ENCODE data around the gene GMDS. TPM values are rescaled to one million over a fixed set of nuclear protein-coding genes. Genes with fewer than 3 reads are reported as not detected.

The GMDS gene
- total RNA-seq, 1 donor = 23.2 TPM

- TF ChIP-seq, protein P1, sequence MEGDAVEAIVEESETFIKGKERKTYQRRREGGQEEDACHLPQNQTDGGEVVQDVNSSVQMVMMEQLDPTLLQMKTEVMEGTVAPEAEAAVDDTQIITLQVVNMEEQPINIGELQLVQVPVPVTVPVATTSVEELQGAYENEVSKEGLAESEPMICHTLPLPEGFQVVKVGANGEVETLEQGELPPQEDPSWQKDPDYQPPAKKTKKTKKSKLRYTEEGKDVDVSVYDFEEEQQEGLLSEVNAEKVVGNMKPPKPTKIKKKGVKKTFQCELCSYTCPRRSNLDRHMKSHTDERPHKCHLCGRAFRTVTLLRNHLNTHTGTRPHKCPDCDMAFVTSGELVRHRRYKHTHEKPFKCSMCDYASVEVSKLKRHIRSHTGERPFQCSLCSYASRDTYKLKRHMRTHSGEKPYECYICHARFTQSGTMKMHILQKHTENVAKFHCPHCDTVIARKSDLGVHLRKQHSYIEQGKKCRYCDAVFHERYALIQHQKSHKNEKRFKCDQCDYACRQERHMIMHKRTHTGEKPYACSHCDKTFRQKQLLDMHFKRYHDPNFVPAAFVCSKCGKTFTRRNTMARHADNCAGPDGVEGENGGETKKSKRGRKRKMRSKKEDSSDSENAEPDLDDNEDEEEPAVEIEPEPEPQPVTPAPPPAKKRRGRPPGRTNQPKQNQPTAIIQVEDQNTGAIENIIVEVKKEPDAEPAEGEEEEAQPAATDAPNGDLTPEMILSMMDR (IDR thresholded peaks at IDR 0.05; ENCODE audit: extremely low read depth, low read depth, low read length) = no peak
Observed at GRCh38 chr6:2126351-2126750, 119.1 kb downstream of the GMDS start.

GRCh38 chr6:2125158-2125557 is 120.2 kb downstream of the GMDS start:
- Histone ChIP-seq H2AFZ (ENCODE audit: low read length) (no peak overlapping the region), H3K4me3 (ENCODE audit: insufficient read depth, low read length) (no peak overlapping the region), H3K4me2 (ENCODE audit: insufficient read depth, low read length) (no peak overlapping the region), H3K4me1 (ENCODE audit: insufficient read depth, low read length) (no peaks in the 10 kb centered on the region), H3K27me3 (ENCODE audit: insufficient read depth, low read length) (no peaks in the 10 kb centered on the region), H3K9me3 (ENCODE audit: low read depth, low read length) (no peaks in the 10 kb centered on the region), H4K20me1 (ENCODE audit: insufficient read depth, low read length) (peaks cover 6% of the 10 kb centered on the region), H3K79me2 (ENCODE audit: insufficient read depth, low read length) (peaks cover 3% of the 10 kb centered on the region), H3K36me3 (ENCODE audit: insufficient read depth, low read length) (no peaks in the 10 kb centered on the region), H3K27ac (ENCODE audit: low read depth, low read length) (no peak overlapping the region)
- no peak for DNase-seq (ENCODE audit: insufficient read length, low spot score, missing footprints)
- TF ChIP-seq, protein P1 (IDR thresholded peaks at IDR 0.05; ENCODE audit: extremely low read depth, low read depth, low read length) = no peak

More at GRCh38 chr6:2126351-2126750, 119.1 kb downstream of the GMDS start:
- DNase-seq (ENCODE audit: insufficient read length, low spot score, missing footprints) = peak; percentile 71
- Histone ChIP-seq H3K4me2 (ENCODE audit: insufficient read depth, low read length) (no peak overlapping the region), H3K79me2 (ENCODE audit: insufficient read depth, low read length) (peaks cover 3% of the 10 kb centered on the region), H3K27me3 (ENCODE audit: insufficient read depth, low read length) (no peaks in the 10 kb centered on the region), H4K20me1 (ENCODE audit: insufficient read depth, low read length) (peaks cover 6% of the 10 kb centered on the region), H3K27ac (ENCODE audit: low read depth, low read length) (no peak overlapping the region), H2AFZ (ENCODE audit: low read length) (no peak overlapping the region), H3K4me1 (ENCODE audit: insufficient read depth, low read length) (no peaks in the 10 kb centered on the region), H3K4me3 (ENCODE audit: insufficient read depth, low read length) (no peak overlapping the region), H3K36me3 (ENCODE audit: insufficient read depth, low read length) (no peaks in the 10 kb centered on the region), H3K9me3 (ENCODE audit: low read depth, low read length) (no peaks in the 10 kb centered on the region)

GRCh38 chr6:2124260-2124709 is 121.1 kb downstream of the GMDS start:
- no peak for DNase-seq (ENCODE audit: insufficient read length, low spot score, missing footprints)

DNA sequence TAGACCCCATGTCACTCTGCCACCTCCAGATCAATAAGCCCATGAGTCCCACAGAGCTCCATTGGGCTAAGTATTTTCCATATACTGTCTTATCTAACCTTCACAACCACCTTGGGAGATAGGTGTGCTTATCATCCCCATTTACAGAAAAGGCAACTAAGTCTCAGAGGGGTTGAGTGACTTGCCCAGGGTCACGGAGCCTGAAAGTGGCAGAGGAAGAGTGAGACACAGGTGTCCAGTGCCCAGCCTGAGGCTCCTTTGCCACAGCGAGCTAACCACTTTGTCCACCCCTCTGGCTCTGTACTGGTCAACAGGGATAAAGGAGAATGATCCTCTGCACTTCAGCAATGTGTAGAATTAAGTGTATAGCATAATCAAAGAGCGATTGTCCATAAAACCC is 124.5 kb downstream of the GMDS start:
- Histone ChIP-seq H3K4me1 (ENCODE audit: insufficient read depth, low read length) (peaks cover 5% of the 10 kb centered on the region), H3K4me2 (ENCODE audit: insufficient read depth, low read length) (no peak overlapping the region), H4K20me1 (ENCODE audit: insufficient read depth, low read length) (no peaks in the 10 kb centered on the region), H3K36me3 (ENCODE audit: insufficient read depth, low read length) (no peaks in the 10 kb centered on the region), H3K27me3 (ENCODE audit: insufficient read depth, low read length) (no peaks in the 10 kb centered on the region), H2AFZ (ENCODE audit: low read length) (no peak overlapping the region), H3K9me3 (ENCODE audit: low read depth, low read length) (no peaks in the 10 kb centered on the region), H3K27ac (ENCODE audit: low read depth, low read length) (no peak overlapping the region), H3K79me2 (ENCODE audit: insufficient read depth, low read length) (no peaks in the 10 kb centered on the region), H3K4me3 (ENCODE audit: insufficient read depth, low read length) (no peak overlapping the region)
- TF ChIP-seq, protein P1 (IDR thresholded peaks at IDR 0.05; ENCODE audit: extremely low read depth, low read depth, low read length) = no peak
- DNase-seq (ENCODE audit: insufficient read length, low spot score, missing footprints) = no peak

More at GRCh38 chr6:2124260-2124709, 121.1 kb downstream of the GMDS start:
- Histone ChIP-seq H3K79me2 (ENCODE audit: insufficient read depth, low read length) (peaks cover 3% of the 10 kb centered on the region), H3K4me3 (ENCODE audit: insufficient read depth, low read length) (no peak overlapping the region), H3K27ac (ENCODE audit: low read depth, low read length) (no peak overlapping the region), H2AFZ (ENCODE audit: low read length) (no peak overlapping the region), H3K9me3 (ENCODE audit: low read depth, low read length) (no peaks in the 10 kb centered on the region), H3K4me1 (ENCODE audit: insufficient read depth, low read length) (no peaks in the 10 kb centered on the region), H4K20me1 (ENCODE audit: insufficient read depth, low read length) (peaks cover 3% of the 10 kb centered on the region), H3K27me3 (ENCODE audit: insufficient read depth, low read length) (no peaks in the 10 kb centered on the region), H3K36me3 (ENCODE audit: insufficient read depth, low read length) (no peaks in the 10 kb centered on the region), H3K4me2 (ENCODE audit: insufficient read depth, low read length) (no peak overlapping the region)
- TF ChIP-seq, protein P1 (IDR thresholded peaks at IDR 0.05; ENCODE audit: extremely low read depth, low read depth, low read length) = no peak
